ENCODE measurements around the gene DLG1. TPM values are rescaled to one million over a fixed set of nuclear protein-coding genes. Genes with fewer than 3 reads are reported as not detected.

Gene DLG1
- total and polyA plus RNA-seq, 4 donors = 47.8 to 130 (median 67.9) TPM

GRCh38 chr3:197257711-197258110, 40.7 kb downstream of the DLG1 start:
- no peaks in the 10 kb centered on the region for H3K9me3 ChIP-seq (ENCODE audit: control insufficient read depth, insufficient read depth, low read length)
- H3K36me3 ChIP-seq (ENCODE audit: control insufficient read depth, insufficient read depth, low read length) = no peaks in the 10 kb centered on the region
- H3K27me3 ChIP-seq (ENCODE audit: control insufficient read depth, insufficient read depth, low read length) = no peaks in the 10 kb centered on the region
- H3K4me3 ChIP-seq (ENCODE audit: low read depth, low read length) = no peak overlapping the region
- WGBS (ENCODE audit: insufficient coverage) = no CpG with 5 or more reads among the region's 5 CpGs
- no peaks in the 10 kb centered on the region for H3K4me1 ChIP-seq (ENCODE audit: control insufficient read depth, insufficient read depth, low read length)
- H3K27ac ChIP-seq (ENCODE audit: low read depth, low read length) = no peak overlapping the region
- DNase-seq (ENCODE audit: low read depth in 4 of 6, low spot score in 6 of 6) = no peak

GRCh38 chr3:197256836-197257444, 41.5 kb downstream of the DLG1 start:
- Histone ChIP-seq H3K4me1 (ENCODE audit: control insufficient read depth, insufficient read depth, low read length) (no peaks in the 10 kb centered on the region), H3K36me3 (ENCODE audit: control insufficient read depth, insufficient read depth, low read length) (no peaks in the 10 kb centered on the region), H3K27me3 (ENCODE audit: control insufficient read depth, insufficient read depth, low read length) (no peaks in the 10 kb centered on the region), H3K4me3 (ENCODE audit: low read depth, low read length) (no peak overlapping the region), H3K9me3 (ENCODE audit: control insufficient read depth, insufficient read depth, low read length) (no peaks in the 10 kb centered on the region), H3K27ac (ENCODE audit: low read depth, low read length) (no peak overlapping the region)
- WGBS (ENCODE audit: insufficient coverage) = no CpG with 5 or more reads among the region's 3 CpGs
- DNase-seq (ENCODE audit: low read depth in 4 of 6, low spot score in 6 of 6) = peak in 5 of 6 donors; percentile 46 to 91 (median 58)

GRCh38 chr3:197256104-197256503, 42.3 kb downstream of the DLG1 start:
- 33% methylated on average over 1 of the region's 4 CpGs for WGBS (ENCODE audit: insufficient coverage)
- no peak for DNase-seq (ENCODE audit: low read depth in 4 of 6, low spot score in 6 of 6)
- H3K4me3 ChIP-seq (ENCODE audit: low read depth, low read length) = no peak overlapping the region
- no peaks in the 10 kb centered on the region for H3K9me3 ChIP-seq (ENCODE audit: control insufficient read depth, insufficient read depth, low read length)
- H3K4me1 ChIP-seq (ENCODE audit: control insufficient read depth, insufficient read depth, low read length) = no peaks in the 10 kb centered on the region
- no peaks in the 10 kb centered on the region for H3K36me3 ChIP-seq (ENCODE audit: control insufficient read depth, insufficient read depth, low read length)
- H3K27ac ChIP-seq (ENCODE audit: low read depth, low read length) = no peak overlapping the region
- H3K27me3 ChIP-seq (ENCODE audit: control insufficient read depth, insufficient read depth, low read length) = no peaks in the 10 kb centered on the region

GRCh38 chr3:197253238-197253947, 45.0 kb downstream of the DLG1 start:
- Histone ChIP-seq H3K9me3 (ENCODE audit: control insufficient read depth, insufficient read depth, low read length) (peaks cover 9% of the 10 kb centered on the region), H3K27ac (ENCODE audit: low read depth, low read length) (no peak overlapping the region), H3K36me3 (ENCODE audit: control insufficient read depth, insufficient read depth, low read length) (no peaks in the 10 kb centered on the region), H3K27me3 (ENCODE audit: control insufficient read depth, insufficient read depth, low read length) (no peaks in the 10 kb centered on the region), H3K4me3 (ENCODE audit: low read depth, low read length) (no peak overlapping the region), H3K4me1 (ENCODE audit: control insufficient read depth, insufficient read depth, low read length) (no peaks in the 10 kb centered on the region)
- WGBS (ENCODE audit: insufficient coverage) = 80% methylated on average over 1 of the region's 7 CpGs
- peak in 1 of 6 donors; percentile 27 for DNase-seq (ENCODE audit: low read depth in 4 of 6, low spot score in 6 of 6)

GRCh38 chr3:197249542-197249941, 48.9 kb downstream of the DLG1 start:
- no peak for DNase-seq (ENCODE audit: low read depth in 4 of 6, low spot score in 6 of 6)
- Histone ChIP-seq H3K27ac (ENCODE audit: low read depth, low read length) (no peak overlapping the region), H3K4me1 (ENCODE audit: control insufficient read depth, insufficient read depth, low read length) (no peaks in the 10 kb centered on the region), H3K36me3 (ENCODE audit: control insufficient read depth, insufficient read depth, low read length) (no peaks in the 10 kb centered on the region), H3K4me3 (ENCODE audit: low read depth, low read length) (no peak overlapping the region), H3K9me3 (ENCODE audit: control insufficient read depth, insufficient read depth, low read length) (peaks cover 12% of the 10 kb centered on the region), H3K27me3 (ENCODE audit: control insufficient read depth, insufficient read depth, low read length) (no peaks in the 10 kb centered on the region)
- WGBS (ENCODE audit: insufficient coverage) = 86% methylated on average over 1 of the region's 4 CpGs

GRCh38 chr3:197248341-197248740, 50.1 kb downstream of the DLG1 start:
- Histone ChIP-seq H3K4me1 (ENCODE audit: control insufficient read depth, insufficient read depth, low read length) (no peaks in the 10 kb centered on the region), H3K27me3 (ENCODE audit: control insufficient read depth, insufficient read depth, low read length) (no peaks in the 10 kb centered on the region), H3K27ac (ENCODE audit: low read depth, low read length) (no peak overlapping the region), H3K4me3 (ENCODE audit: low read depth, low read length) (no peak overlapping the region), H3K9me3 (ENCODE audit: control insufficient read depth, insufficient read depth, low read length) (peaks cover 17% of the 10 kb centered on the region), H3K36me3 (ENCODE audit: control insufficient read depth, insufficient read depth, low read length) (no peaks in the 10 kb centered on the region)
- 94% methylated on average over 2 of the region's 4 CpGs for WGBS (ENCODE audit: insufficient coverage)
- no peak for DNase-seq (ENCODE audit: low read depth in 4 of 6, low spot score in 6 of 6)

GRCh38 chr3:197244751-197245150, 53.7 kb downstream of the DLG1 start:
- H3K27me3 ChIP-seq (ENCODE audit: control insufficient read depth, insufficient read depth, low read length) = no peaks in the 10 kb centered on the region
- H3K36me3 ChIP-seq (ENCODE audit: control insufficient read depth, insufficient read depth, low read length) = no peaks in the 10 kb centered on the region
- no peak overlapping the region for H3K27ac ChIP-seq (ENCODE audit: low read depth, low read length)
- 100% methylated on average over 1 of the region's 3 CpGs for WGBS (ENCODE audit: insufficient coverage)
- DNase-seq (ENCODE audit: low read depth in 4 of 6, low spot score in 6 of 6) = no peak
- no peaks in the 10 kb centered on the region for H3K4me1 ChIP-seq (ENCODE audit: control insufficient read depth, insufficient read depth, low read length)
- H3K4me3 ChIP-seq (ENCODE audit: low read depth, low read length) = no peak overlapping the region
- H3K9me3 ChIP-seq (ENCODE audit: control insufficient read depth, insufficient read depth, low read length) = peaks cover 20% of the 10 kb centered on the region

GRCh38 chr3:197242784-197243432, 55.5 kb downstream of the DLG1 start:
- H3K27ac ChIP-seq (ENCODE audit: low read depth, low read length) = no peak overlapping the region

GRCh38 chr3:197241173-197241572, 57.2 kb downstream of the DLG1 start:
- DNase-seq (ENCODE audit: low read depth in 4 of 6, low spot score in 6 of 6) = no peak
- H3K27ac ChIP-seq (ENCODE audit: low read depth, low read length) = no peak overlapping the region
- WGBS (ENCODE audit: insufficient coverage) = no CpG with 5 or more reads among the region's 2 CpGs
- no peaks in the 10 kb centered on the region for H3K36me3 ChIP-seq (ENCODE audit: control insufficient read depth, insufficient read depth, low read length)
- H3K4me1 ChIP-seq (ENCODE audit: control insufficient read depth, insufficient read depth, low read length) = no peaks in the 10 kb centered on the region
- peaks cover 8% of the 10 kb centered on the region for H3K9me3 ChIP-seq (ENCODE audit: control insufficient read depth, insufficient read depth, low read length)
- no peak overlapping the region for H3K4me3 ChIP-seq (ENCODE audit: low read depth, low read length)
- no peaks in the 10 kb centered on the region for H3K27me3 ChIP-seq (ENCODE audit: control insufficient read depth, insufficient read depth, low read length)

More at GRCh38 chr3:197242784-197243432, 55.5 kb downstream of the DLG1 start:
- H3K27me3 ChIP-seq (ENCODE audit: control insufficient read depth, insufficient read depth, low read length) = no peaks in the 10 kb centered on the region
- H3K4me3 ChIP-seq (ENCODE audit: low read depth, low read length) = no peak overlapping the region
- WGBS (ENCODE audit: insufficient coverage) = 98% methylated on average over 4 of the region's 7 CpGs
- no peak for DNase-seq (ENCODE audit: low read depth in 4 of 6, low spot score in 6 of 6)
- H3K4me1 ChIP-seq (ENCODE audit: control insufficient read depth, insufficient read depth, low read length) = no peaks in the 10 kb centered on the region
- no peaks in the 10 kb centered on the region for H3K36me3 ChIP-seq (ENCODE audit: control insufficient read depth, insufficient read depth, low read length)
- peaks cover 11% of the 10 kb centered on the region for H3K9me3 ChIP-seq (ENCODE audit: control insufficient read depth, insufficient read depth, low read length)

Data from spinal cord (tissue), 10 donors.